NCI-H1436 (cell line): ENCODE data around the gene AHNAK.

Source experiments
- DNase-seq: peaks from one replicate; lab custom pipeline; 2025; lab: John Stamatoyannopoulos, UW

Gene AHNAK

DNA sequence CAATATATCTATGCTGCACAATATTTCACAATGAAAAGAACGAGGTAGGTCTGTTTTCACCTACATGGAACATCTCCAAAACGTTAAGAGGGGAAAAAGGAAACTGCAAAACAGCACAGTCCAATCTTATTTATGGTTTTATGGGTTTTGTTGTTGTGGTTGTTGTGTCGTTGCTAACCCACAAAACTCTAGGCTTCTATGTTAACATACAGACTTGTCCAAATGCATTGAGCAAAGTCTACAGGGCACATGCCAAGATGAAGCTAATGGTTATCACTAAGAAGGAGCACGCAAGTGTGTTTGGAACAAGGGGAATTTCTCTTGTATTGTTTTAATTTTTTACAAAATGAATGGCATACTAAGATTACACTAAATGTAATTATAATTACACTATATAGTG lies 48.6 kb downstream of the AHNAK start:
- DNase-seq: no peak

- DNase-seq: no peak
Observed at GRCh38 chr11:62497132-62497801, 49.3 kb downstream of the AHNAK start.

DNA sequence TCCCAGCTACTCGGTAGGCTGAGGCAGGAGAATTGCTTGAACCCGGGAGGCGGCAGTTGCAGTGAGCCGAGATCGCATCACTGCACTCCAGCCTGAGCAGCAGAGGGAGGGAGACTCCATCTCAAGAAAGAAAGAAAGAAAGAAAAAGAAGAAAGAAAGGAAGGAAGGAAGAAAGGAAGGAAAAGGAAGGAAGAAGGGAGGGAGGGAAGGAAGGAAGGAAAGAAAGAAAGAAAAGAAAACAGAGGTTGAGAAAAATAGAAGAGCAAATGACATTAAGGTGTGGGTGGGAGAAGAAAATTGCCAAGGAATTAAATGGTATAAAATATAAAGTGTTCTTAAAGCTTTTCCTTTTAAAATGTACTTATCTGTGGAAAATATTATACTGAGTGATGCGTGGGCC lies 49.9 kb downstream of the AHNAK start:
- DNase-seq: no peak

DNA sequence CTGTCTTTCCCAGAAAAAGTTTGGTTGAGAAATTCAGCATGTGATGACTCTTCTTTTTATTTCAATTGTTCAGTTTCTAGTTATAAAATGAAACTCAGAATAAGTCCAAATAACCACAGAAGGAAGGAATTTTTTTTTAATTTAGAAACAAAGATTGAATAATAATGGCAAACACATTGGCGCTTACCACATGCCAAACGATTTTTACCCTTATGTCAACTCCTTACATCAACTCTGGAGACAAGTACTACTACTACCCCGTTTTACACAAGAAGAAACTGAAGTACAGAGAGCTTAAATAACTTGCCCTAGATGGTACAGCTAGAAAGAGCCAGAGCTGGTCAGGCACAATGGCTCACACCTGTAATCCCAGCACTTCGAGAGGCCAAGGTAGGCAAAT lies 52.4 kb downstream of the AHNAK start:
- no peak for DNase-seq

GRCh38 chr11:62493801-62494200 lies 52.8 kb downstream of the AHNAK start:
- DNase-seq: no peak

DNA sequence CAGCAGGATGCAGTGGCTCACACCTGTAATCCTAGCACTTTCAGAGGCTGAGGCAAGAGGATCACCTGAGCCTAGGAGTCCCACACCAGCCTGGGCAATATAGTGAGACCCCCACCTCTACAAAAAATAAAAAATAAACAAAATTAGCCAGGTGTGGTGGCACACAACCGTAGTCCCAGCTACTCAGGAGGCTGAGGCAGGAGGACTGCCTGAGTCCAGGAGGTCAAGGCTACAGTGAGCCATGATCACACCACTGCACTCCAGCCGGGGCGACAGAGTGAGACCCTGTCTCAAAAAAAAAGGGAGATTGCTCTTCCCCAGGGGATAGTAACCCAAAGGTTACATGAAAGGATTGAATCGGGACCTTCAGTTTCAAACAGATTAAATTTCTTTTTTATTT lies 54.0 kb downstream of the AHNAK start:
- no peak for DNase-seq

DNA sequence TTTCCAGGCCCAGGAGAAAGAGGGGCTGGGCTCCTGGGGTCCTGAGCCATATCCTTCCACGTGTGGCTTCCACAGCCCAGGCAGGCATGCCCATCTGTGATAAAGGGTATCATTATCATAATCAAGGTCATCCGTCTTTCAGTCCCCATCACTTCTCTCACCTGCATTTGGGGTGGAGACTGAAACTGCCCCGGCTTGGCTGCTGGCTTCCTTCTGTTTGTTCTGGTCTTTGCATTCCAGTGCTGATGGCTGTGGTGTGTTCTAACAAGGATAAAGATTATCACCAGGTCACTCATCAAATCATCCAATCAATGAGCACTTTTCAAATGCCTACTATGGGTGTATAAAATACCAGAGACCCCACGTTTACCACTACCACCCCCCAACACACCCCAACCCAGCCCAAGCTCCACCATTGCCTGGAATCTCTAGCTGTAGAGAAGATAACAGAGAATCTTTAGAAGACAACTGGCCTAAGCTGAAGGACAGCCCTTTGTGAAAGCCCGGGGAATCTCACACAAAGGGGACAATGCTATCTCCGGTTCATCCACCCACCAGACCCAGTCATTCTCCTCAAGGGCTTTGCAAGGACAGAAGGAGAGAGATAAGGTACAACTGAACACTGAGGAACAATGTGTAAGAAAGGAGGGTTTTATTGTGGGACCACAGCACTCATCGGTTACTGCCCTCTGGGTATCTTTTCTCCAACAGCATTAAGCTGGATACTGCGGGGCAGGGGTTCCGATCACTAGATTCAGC lies 54.9 kb downstream of the AHNAK start:
- DNase-seq: no peak

- no peak for DNase-seq
Observed at GRCh38 chr11:62489204-62489603, 57.4 kb downstream of the AHNAK start.

DNA sequence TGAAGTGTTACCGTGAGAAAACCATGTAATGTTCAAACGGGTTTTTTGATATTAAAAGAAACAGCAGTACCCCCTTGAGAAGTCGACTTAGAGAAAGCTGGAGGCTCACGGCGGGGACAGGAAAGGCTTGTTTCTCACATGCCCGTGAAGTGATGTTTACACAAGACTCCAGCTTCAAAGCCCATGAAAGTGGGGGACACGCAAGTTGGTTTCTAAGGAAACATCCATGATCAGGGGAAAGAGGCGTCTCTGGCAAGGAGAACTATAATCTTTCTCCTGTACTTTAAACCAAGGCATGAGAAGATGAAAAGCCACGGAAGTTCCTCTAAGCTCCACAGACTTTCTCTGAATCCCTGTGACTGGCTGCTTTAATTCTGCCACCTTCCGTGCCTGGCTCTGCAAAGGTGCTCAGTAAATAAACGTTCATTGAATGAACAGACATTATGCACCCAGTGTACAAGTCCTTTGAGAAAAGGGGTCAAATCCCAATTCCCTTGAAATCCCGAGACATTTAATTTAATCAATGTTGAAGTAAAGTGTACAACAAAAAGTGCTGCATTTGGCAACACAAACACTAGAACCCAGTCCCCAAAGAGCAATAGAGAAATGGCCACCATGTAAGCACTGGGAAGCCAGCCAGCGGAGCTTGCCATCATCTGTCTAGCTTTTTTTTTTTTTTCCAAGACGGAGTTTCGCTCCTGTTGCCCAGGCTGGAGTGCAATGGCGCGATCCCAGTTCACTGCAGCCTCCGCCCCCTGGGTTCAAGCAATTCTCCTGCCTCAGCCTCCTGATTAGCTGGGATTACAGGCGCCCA lies 58.7 kb downstream of the AHNAK start:
- DNase-seq: peak; percentile 26

- DNase-seq: no peak
Observed at GRCh38 chr11:62487136-62487535, 59.5 kb downstream of the AHNAK start.

- no peak for DNase-seq
Observed at GRCh38 chr11:62484352-62484751, 62.3 kb downstream of the AHNAK start.

GRCh38 chr11:62482753-62483152 lies 63.9 kb downstream of the AHNAK start:
- no peak for DNase-seq

DNA sequence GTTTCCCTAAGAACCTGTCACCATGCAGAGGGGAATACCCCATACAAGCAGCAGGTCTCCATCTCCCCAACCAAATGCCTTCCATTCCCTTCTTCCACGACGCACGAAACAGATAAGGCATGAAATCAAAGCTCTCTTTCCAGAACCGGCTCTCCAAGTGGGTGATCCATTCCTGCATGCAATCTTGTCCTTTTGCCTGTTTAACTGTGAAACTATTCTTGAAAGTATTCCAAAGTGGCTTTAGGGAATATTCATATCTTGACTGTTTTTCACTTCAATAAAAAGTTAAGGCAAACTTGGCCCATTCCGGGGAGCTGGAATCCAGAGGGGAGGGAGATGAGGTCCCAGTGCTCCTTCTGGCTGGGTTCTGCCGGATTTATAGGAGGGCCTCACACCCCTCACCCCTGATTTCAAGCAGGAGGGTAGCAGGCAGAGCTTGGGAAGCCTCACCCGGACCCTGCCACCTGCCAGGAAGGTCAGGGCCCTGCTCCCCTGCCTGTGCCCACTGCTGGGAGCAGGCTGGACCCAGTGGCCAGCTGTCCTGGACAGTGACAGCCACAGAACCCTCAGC lies 66.9 kb downstream of the AHNAK start:
- no peak for DNase-seq

DNA sequence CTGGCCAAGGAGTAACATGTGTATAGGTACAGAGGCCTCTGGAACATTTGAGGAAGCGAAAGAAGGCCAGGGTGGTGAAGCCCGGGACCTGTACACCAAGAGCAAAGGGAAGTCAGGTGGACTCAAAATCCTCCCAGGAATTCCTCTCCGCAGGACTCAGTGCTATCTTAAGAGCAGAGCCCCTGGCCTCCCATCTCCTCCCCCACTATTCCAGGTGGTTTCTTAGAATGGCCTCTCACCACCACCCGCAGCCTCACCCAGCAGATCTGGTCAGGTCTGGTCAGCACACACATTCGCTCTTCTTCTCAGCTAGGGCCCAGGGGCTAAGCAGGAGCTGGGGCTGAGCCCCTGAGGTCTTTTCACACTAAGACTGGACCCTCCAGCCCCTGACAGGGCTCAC lies 68.7 kb downstream of the AHNAK start:
- no peak for DNase-seq

DNA sequence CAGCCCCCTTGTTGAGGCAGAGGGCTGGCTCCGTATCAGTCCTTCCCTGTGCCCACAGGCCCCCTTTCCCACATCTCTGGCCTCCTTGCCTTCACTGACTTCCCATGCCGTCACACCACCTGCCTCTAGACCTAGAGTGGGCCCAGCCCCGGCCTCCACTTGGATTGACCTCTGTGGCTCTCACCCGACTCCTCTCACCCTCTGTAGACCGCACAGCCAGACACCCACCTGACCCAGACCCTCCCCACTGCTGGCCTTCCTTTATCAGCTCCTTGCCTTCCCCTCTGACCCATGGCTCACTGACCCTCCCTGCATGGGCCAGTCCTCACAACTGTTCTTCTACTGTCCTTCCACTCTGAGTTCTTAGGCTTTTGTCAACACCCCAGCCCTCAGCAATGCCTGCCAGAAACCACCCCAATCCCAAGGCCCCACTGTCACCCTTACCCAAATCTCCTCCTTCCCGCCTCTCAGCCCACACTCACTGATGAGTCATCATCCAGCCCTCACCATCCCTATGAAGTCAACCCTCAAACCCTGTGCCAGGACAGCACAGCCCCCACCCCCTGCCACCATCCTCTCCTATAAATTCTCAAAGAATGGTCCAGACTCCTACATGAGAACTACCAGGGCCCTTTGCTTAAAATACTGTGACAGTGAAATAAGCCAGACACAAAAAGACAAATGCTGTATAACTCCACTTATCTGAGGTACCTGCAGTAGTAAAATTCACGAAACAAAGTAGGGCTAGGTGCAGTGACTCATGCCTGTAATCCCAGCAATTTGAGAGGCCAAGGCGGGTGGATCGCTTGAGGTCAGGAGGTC lies 74.3 kb downstream of the AHNAK start:
- DNase-seq: no peak

DNA sequence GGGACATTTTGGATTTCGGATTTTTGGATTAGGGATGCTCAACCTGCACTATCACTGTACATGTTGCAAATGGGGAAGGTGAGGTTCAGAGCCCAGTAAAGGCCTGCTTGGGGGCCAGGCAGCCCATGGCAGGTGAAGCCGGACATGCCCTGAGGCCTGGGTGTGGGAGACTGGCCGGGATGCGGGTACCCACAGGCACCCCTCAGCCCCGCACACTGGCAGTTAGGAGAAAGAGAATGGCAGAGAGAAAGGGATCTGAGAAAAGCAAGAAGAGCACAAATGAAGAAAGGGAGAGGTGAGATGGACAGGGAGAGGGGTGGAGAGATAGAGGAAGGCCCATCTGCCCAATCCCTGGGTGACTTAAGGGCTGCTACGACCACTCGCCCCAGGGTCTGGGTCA lies 75.0 kb downstream of the AHNAK start:
- no peak for DNase-seq

GRCh38 chr11:62468577-62468976 lies 78.0 kb downstream of the AHNAK start:
- no peak for DNase-seq

- no peak for DNase-seq
Observed at GRCh38 chr11:62466444-62466843, 80.2 kb downstream of the AHNAK start.

DNA sequence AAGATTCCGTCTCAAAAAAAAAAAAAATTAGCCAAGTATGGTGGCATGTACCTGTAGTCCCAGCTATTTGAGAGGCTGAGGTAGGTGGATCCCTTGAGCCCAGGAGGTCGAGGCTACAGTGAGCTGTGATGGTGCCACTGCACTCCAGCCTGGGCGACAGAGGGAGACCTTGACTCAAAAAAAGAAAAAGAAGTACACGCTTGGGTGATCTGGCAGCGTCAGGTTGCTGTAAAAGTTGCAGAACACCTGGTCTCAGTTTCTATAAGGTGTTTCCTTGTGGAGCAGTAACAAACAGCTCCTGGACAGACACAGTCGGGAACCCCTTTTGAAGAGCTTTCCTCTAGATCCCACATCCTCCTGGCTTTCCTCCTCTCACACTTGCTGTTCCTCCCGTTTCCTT lies 82.0 kb downstream of the AHNAK start:
- no peak for DNase-seq

DNA sequence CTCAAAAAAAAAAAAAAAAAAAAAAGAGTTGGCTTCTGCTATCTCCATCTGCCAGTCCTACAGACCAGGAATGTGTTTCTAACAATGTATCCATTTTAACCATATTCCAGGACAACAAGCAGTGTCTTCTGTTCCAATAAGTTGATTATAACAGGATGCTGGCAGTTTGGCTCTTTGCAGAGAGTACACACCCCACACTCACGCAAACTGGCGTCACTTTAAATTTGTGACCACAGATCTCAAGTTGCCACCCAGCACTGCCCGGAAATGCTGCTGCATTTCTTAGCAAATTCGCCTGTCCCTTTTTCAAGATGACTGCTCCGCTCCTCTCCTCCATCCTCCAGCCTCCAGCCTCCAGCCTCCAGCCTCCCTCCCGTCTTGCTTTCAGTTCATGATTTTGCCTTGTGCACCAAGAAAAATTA lies 83.5 kb downstream of the AHNAK start:
- DNase-seq: no peak

DNA sequence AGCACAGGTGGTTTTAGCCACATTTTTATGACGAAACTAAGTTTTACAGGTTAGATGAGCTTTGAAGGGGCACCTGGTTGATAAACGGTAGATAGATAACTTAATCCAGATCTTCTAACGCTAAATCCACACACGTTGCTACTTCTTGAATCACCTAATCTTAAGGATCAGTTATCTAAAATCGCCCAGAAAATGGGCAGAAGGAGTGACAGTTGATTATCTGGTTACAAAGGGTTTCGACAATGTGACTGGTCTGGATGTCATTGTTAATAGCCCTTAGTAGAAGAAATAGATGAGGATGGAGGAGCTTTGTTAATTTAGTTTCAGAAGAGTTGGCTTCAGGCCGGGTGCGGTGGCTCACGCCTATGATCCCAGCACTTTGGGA lies 84.1 kb downstream of the AHNAK start:
- DNase-seq: no peak
